Measurements from ENCODE around the gene GLIS1.
A peak's percentile ranks its signal among the peaks of the same experiment; 100 is the strongest.

Gene GLIS1

DNA sequence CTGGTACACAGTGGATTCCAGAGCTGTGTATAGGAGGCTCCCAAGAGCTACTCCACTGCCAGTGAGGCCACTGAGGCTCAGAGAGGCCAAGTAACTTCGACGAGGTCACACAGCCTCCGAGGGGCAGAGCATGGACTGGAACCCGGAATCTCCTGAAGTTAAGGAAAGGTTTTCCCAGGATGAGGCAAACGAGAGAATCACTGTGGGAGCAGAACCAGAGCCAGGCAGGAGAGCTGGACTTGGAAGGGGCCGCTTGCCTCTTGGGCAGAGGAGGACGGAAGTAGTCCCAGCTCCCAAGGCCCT, 52.0 kb downstream of the GLIS1 start:
- Histone ChIP-seq H3K27me3 (ENCODE audit: insufficient read depth, poor library complexity, severe bottlenecking) (peaks cover 3% of the 10 kb centered on the region), H3K36me3 (ENCODE audit: low read depth) (no peaks in the 10 kb centered on the region), H3K9me3 (ENCODE audit: severe bottlenecking) (no peaks in the 10 kb centered on the region), H3K27ac (ENCODE audit: poor library complexity, severe bottlenecking) (no peak overlapping the region), H3K4me1 (ENCODE audit: insufficient read depth, poor library complexity, severe bottlenecking) (no peaks in the 10 kb centered on the region), H3K4me3 (ENCODE audit: severe bottlenecking) (no peak overlapping the region)
- TF ChIP-seq CTCF (IDR thresholded peaks at IDR 0.05; ENCODE audit: poor library complexity, severe bottlenecking), result no peak
- ATAC-seq (ENCODE audit: low read depth) (no peak), DNase-seq (ENCODE audit: low spot score) (no peak)

GRCh38 chr1:53686091-53686964, 52.6 kb downstream of the GLIS1 start:
- no peaks in the 10 kb centered on the region for H3K36me3 ChIP-seq (ENCODE audit: low read depth)
- H3K4me1 ChIP-seq (ENCODE audit: insufficient read depth, poor library complexity, severe bottlenecking), result no peaks in the 10 kb centered on the region
- no peak overlapping the region for H3K27ac ChIP-seq (ENCODE audit: poor library complexity, severe bottlenecking)
- TF ChIP-seq CTCF (IDR thresholded peaks at IDR 0.05; ENCODE audit: poor library complexity, severe bottlenecking), result no peak
- peaks cover 3% of the 10 kb centered on the region for H3K27me3 ChIP-seq (ENCODE audit: insufficient read depth, poor library complexity, severe bottlenecking)
- no peak for DNase-seq (ENCODE audit: low spot score)
- H3K9me3 ChIP-seq (ENCODE audit: severe bottlenecking), result no peaks in the 10 kb centered on the region
- no peak for ATAC-seq (ENCODE audit: low read depth)
- H3K4me3 ChIP-seq (ENCODE audit: severe bottlenecking), result no peak overlapping the region

DNA sequence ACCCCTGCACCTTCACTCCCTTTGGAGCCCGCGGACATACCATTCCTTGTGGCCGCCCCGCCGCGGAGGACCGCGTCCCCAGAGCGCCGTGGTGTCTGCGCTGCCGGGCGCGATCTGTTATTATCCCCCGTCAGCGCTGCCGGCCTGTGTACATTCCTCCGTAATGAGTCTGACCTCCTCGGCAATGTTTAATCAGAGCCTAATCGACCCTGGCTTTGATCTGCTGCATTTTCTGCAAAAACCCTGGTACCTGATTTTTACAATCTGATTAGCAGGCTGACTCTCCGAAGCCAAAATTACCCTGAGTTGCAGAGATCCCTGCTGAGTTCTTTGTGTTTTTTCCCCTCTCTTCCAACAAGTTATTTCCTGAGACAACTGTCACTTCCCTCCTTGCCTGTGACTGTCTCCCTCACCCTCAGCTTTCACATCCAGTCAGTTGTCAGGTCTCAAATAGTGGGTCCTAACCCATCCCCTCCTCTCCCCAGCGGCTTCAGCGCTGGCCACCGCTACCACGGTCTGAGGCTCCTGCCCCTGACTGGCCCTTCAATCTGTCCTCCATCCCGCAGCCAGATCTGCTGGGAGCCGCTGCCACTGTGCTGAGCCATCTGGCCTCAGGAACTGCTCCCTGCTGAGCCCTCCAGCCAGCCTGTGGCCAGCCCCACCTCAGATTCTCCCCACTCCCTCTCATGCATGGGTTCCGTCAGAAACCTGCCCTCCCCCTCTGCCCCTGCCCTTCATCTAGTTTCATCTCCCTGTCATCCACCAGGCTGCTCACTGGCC, 53.5 kb downstream of the GLIS1 start:
- Histone ChIP-seq H3K27me3 (ENCODE audit: insufficient read depth, poor library complexity, severe bottlenecking) (peaks cover 3% of the 10 kb centered on the region), H3K9me3 (ENCODE audit: severe bottlenecking) (no peaks in the 10 kb centered on the region), H3K4me1 (ENCODE audit: insufficient read depth, poor library complexity, severe bottlenecking) (no peaks in the 10 kb centered on the region), H3K4me3 (ENCODE audit: severe bottlenecking) (no peak overlapping the region), H3K36me3 (ENCODE audit: low read depth) (no peaks in the 10 kb centered on the region), H3K27ac (ENCODE audit: poor library complexity, severe bottlenecking) (no peak overlapping the region)
- no peak for TF ChIP-seq CTCF (IDR thresholded peaks at IDR 0.05; ENCODE audit: poor library complexity, severe bottlenecking)
- no peak for DNase-seq (ENCODE audit: low spot score)
- ATAC-seq (ENCODE audit: low read depth), result 0 out of 3 replicates have a peak, but pooled peaks have one; percentile 32

- Histone ChIP-seq H3K9me3 (ENCODE audit: severe bottlenecking) (no peaks in the 10 kb centered on the region), H3K4me3 (ENCODE audit: severe bottlenecking) (no peak overlapping the region), H3K36me3 (ENCODE audit: low read depth) (no peaks in the 10 kb centered on the region), H3K27ac (ENCODE audit: poor library complexity, severe bottlenecking) (no peak overlapping the region), H3K27me3 (ENCODE audit: insufficient read depth, poor library complexity, severe bottlenecking) (peaks cover 3% of the 10 kb centered on the region), H3K4me1 (ENCODE audit: insufficient read depth, poor library complexity, severe bottlenecking) (no peaks in the 10 kb centered on the region)
- DNase-seq (ENCODE audit: low spot score) (no peak), ATAC-seq (ENCODE audit: low read depth) (no peak)
- no peak for TF ChIP-seq CTCF (IDR thresholded peaks at IDR 0.05; ENCODE audit: poor library complexity, severe bottlenecking)
These were observed 54.2 kb downstream of the GLIS1 start for GRCh38 chr1:53684741-53685140.

All from RWPE2 (cell line).